Measurements from ENCODE around the gene ZBTB18. TPM values are rescaled to one million over a fixed set of nuclear protein-coding genes. Genes with fewer than 3 reads are reported as not detected.

Gene ZBTB18
- polyA plus RNA-seq, 1 of the 3 experiments (the other 2 are of a cell fraction), result 19.3 TPM

DNA sequence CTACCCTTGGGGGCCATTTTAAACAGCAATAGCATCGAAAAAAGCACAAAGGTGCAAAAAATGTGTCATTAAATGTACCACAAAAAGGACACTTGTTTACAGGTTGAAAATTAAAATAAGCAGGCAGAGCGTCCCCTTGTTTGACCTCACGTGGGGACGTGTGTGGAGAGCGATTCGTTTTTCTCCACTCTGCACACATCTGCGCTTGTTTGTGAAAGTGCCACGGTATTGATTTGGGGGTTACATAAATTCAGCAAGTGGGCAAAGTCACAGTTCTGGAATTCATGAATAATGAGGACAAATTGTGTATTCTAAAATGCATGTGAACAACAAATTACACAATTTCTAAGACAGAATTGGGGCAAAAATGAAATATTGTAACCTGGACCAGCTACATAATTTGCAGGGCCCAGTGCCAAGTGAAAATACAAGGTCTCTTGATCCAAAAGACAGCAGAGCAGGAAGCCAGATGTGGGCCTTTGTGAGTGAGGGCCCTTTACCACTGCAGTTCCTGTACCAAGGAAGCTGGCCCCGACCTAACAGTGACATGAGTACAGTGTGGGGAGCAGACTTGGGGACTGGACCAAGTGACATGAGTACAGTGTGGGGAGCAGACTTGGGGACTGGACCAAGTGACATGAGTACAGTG is 43.9 kb downstream of the ZBTB18 start:
- CTCF ChIA-PET, result no interaction called here
- WGBS (ENCODE audit: low lambda C conversion rate), result 88% methylated on average over 9 of the region's 9 CpGs

DNA sequence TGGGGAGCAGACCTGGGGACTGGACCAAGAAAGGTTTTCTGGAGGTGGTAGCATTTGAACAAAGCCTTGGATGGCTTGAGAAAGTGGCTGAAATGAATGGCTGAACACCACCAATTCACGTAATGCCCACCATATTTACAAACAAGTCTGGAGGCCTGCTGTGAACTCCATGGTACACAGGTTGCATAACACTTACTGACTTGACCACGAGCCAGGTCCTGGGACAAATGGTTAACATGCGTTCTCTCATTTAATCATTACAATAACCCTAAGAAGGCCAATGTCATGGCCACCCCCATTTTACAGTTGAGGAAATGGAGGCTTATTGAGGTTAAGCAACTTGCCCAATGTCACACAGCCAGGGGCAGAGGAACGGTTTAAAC is 44.4 kb downstream of the ZBTB18 start:
- no peak overlapping the region for H2AFZ ChIP-seq (ENCODE audit: low read depth)
- no peaks in the 10 kb centered on the region for H3K27me3 ChIP-seq (ENCODE audit: insufficient read depth)
- no peaks in the 10 kb centered on the region for H3K9me2 ChIP-seq
- H3K4me1 ChIP-seq (ENCODE audit: control insufficient read depth in 1 of 2, insufficient read depth in 2 of 2, low read depth in 1 of 2, low read length in 1 of 2), result peaks cover 4 to 20% of the 10 kb centered on the region in 2 experiments; a peak in 2 of 4 replicates
- no peaks in the 10 kb centered on the region for H4K20me1 ChIP-seq (ENCODE audit: insufficient read depth)
- H3K4me2 ChIP-seq, result no peak overlapping the region
- ChIA-PET POLR2A (no interaction called here), CTCF (interaction anchor here (1.0 kb wide), 1 partner anchor 177 kb away, joined by 3 read pairs; no protein-coding TSS in a partner anchor)
- TF ChIP-seq NRF1 (IDR thresholded peaks at IDR 0.05; ENCODE audit: low read depth, low read length), result no peak
- TF ChIP-seq FOXM1 (IDR thresholded peaks at IDR 0.05; ENCODE audit: low read depth), result no peak
- no peak for TF ChIP-seq RXRA (IDR thresholded peaks at IDR 0.05; ENCODE audit: borderline replicate concordance, low read depth)
- TF ChIP-seq, protein P1, sequence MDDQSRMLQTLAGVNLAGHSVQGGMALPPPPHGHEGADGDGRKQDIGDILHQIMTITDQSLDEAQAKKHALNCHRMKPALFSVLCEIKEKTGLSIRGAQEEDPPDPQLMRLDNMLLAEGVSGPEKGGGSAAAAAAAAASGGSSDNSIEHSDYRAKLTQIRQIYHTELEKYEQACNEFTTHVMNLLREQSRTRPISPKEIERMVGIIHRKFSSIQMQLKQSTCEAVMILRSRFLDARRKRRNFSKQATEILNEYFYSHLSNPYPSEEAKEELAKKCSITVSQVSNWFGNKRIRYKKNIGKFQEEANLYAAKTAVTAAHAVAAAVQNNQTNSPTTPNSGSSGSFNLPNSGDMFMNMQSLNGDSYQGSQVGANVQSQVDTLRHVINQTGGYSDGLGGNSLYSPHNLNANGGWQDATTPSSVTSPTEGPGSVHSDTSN (IDR thresholded peaks at IDR 0.05), result no peak
- TF ChIP-seq FOSL2 (IDR thresholded peaks at IDR 0.05; ENCODE audit: borderline replicate concordance, low read depth), result no peak
- TF ChIP-seq SMC3 (IDR thresholded peaks at IDR 0.05; ENCODE audit: low read depth, low read length), result no peak
- TF ChIP-seq RFX5 (IDR thresholded peaks at IDR 0.05; ENCODE audit: low read length), result no peak
- TF ChIP-seq, protein P2, sequence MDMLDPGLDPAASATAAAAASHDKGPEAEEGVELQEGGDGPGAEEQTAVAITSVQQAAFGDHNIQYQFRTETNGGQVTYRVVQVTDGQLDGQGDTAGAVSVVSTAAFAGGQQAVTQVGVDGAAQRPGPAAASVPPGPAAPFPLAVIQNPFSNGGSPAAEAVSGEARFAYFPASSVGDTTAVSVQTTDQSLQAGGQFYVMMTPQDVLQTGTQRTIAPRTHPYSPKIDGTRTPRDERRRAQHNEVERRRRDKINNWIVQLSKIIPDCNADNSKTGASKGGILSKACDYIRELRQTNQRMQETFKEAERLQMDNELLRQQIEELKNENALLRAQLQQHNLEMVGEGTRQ (IDR thresholded peaks at IDR 0.05; ENCODE audit: borderline replicate concordance, low read depth, low read length), result no peak
- no peak for TF ChIP-seq GATA2 (CRISPR knock-in tag; IDR thresholded peaks at IDR 0.05)
- TF ChIP-seq, protein P3, sequence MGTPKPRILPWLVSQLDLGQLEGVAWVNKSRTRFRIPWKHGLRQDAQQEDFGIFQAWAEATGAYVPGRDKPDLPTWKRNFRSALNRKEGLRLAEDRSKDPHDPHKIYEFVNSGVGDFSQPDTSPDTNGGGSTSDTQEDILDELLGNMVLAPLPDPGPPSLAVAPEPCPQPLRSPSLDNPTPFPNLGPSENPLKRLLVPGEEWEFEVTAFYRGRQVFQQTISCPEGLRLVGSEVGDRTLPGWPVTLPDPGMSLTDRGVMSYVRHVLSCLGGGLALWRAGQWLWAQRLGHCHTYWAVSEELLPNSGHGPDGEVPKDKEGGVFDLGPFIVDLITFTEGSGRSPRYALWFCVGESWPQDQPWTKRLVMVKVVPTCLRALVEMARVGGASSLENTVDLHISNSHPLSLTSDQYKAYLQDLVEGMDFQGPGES (IDR thresholded peaks at IDR 0.05; ENCODE audit: low read depth, low read length), result no peak
- no peak for TF ChIP-seq POLR2AphosphoS5 (IDR thresholded peaks at IDR 0.05; ENCODE audit: low read depth, low read length)
- no peak for TF ChIP-seq YY1 (IDR thresholded peaks at IDR 0.05; ENCODE audit: low read depth)
- no peak for TF ChIP-seq TCF12 (IDR thresholded peaks at IDR 0.05)
- H3F3A ChIP-seq (replicated peaks; ENCODE audit: insufficient read depth), result no peaks in the 10 kb centered on the region
- no peaks in the 10 kb centered on the region for H3K79me2 ChIP-seq (ENCODE audit: insufficient read depth)
- DNase-seq, result no peak
- no peaks in the 10 kb centered on the region for H3K9me3 ChIP-seq
- H3K27ac ChIP-seq (ENCODE audit: low read depth in 2 of 2, low read length in 1 of 2), result no peak overlapping the region
- H3K9ac ChIP-seq, result no peak overlapping the region
- H3K4me3 ChIP-seq (ENCODE audit: low read depth in 2 of 2, low read length in 1 of 2), result no peak overlapping the region
- 86% methylated on average over 4 of the region's 4 CpGs for WGBS (ENCODE audit: low lambda C conversion rate)
- no peaks in the 10 kb centered on the region for H3K36me3 ChIP-seq (replicated peaks in 1 of 2; ENCODE audit: control insufficient read depth in 1 of 2, insufficient read depth in 2 of 2, low read length in 1 of 2)

More for the DNA sequence above, 43.9 kb downstream of the ZBTB18 start:
- Histone ChIP-seq H3K79me2 (ENCODE audit: insufficient read depth) (no peaks in the 10 kb centered on the region), H3K27ac (ENCODE audit: low read depth in 2 of 2, low read length in 1 of 2) (no peak overlapping the region), H3K9ac (no peak overlapping the region), H3F3A (replicated peaks; ENCODE audit: insufficient read depth) (no peaks in the 10 kb centered on the region), H2AFZ (ENCODE audit: low read depth) (no peak overlapping the region), H3K36me3 (replicated peaks in 1 of 2; ENCODE audit: control insufficient read depth in 1 of 2, insufficient read depth in 2 of 2, low read length in 1 of 2) (no peaks in the 10 kb centered on the region), H3K4me3 (ENCODE audit: low read depth in 2 of 2, low read length in 1 of 2) (no peak overlapping the region), H3K9me2 (no peaks in the 10 kb centered on the region), H3K4me1 (ENCODE audit: control insufficient read depth in 1 of 2, insufficient read depth in 2 of 2, low read depth in 1 of 2, low read length in 1 of 2) (peaks cover 4 to 20% of the 10 kb centered on the region in 2 experiments; a peak in 2 of 4 replicates), H3K9me3 (no peaks in the 10 kb centered on the region), H4K20me1 (ENCODE audit: insufficient read depth) (no peaks in the 10 kb centered on the region), H3K27me3 (ENCODE audit: insufficient read depth) (no peaks in the 10 kb centered on the region), H3K4me2 (no peak overlapping the region)
- POLR2A ChIA-PET, result no interaction called here
- TF ChIP-seq FOXM1 (IDR thresholded peaks at IDR 0.05; ENCODE audit: low read depth), result no peak
- TF ChIP-seq TEAD4 (IDR thresholded peaks at IDR 0.05; ENCODE audit: borderline replicate concordance, insufficient read depth), result no peak
- no peak for TF ChIP-seq SIN3A (IDR thresholded peaks at IDR 0.05; ENCODE audit: borderline replicate concordance, low read depth, low read length)
- TF ChIP-seq, protein P4, sequence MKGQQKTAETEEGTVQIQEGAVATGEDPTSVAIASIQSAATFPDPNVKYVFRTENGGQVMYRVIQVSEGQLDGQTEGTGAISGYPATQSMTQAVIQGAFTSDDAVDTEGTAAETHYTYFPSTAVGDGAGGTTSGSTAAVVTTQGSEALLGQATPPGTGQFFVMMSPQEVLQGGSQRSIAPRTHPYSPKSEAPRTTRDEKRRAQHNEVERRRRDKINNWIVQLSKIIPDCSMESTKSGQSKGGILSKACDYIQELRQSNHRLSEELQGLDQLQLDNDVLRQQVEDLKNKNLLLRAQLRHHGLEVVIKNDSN (IDR thresholded peaks at IDR 0.05; ENCODE audit: borderline replicate concordance, low read depth), result no peak
- TF ChIP-seq FOXJ3 (CRISPR knock-in tag; IDR thresholded peaks at IDR 0.05), result no peak
- no peak for TF ChIP-seq GABPA (IDR thresholded peaks at IDR 0.05; ENCODE audit: low read depth)
- TF ChIP-seq, protein P2 (IDR thresholded peaks at IDR 0.05; ENCODE audit: borderline replicate concordance, low read depth, low read length), result no peak
- TF ChIP-seq, protein P5, sequence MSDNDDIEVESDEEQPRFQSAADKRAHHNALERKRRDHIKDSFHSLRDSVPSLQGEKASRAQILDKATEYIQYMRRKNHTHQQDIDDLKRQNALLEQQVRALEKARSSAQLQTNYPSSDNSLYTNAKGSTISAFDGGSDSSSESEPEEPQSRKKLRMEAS (IDR thresholded peaks at IDR 0.05; ENCODE audit: low read depth), result no peak
- DNase-seq, result no peak

All from SK-N-SH (cell line).